BLaER1 (cell line): ENCODE measurements around the gene ADAT3.
A peak's percentile ranks its signal among the peaks of the same experiment; 100 is the strongest.
"Not testable (repeated sequence)": the region's sequence is repeated elsewhere in the genome, so short reads cannot be mapped to it uniquely, and the experiment has no call there.

Source experiments
- H3K27ac ChIP-seq: shearing (Covaris generic); formaldehyde crosslinking; 2 replicates; pipeline ENCODE4 v1.8.1; 2022
- H3K27me3 ChIP-seq: shearing (Covaris generic); formaldehyde crosslinking; 2 replicates; pipeline ENCODE4 v1.8.1; 2022
- H3K36me3 ChIP-seq: shearing (Covaris generic); formaldehyde crosslinking; 2 replicates; pipeline ENCODE4 v1.8.1; 2022
- H3K4me1 ChIP-seq: shearing (Covaris generic); formaldehyde crosslinking; 2 replicates; pipeline ENCODE4 v1.8.1; 2022
- H3K4me2 ChIP-seq: shearing (Covaris generic); formaldehyde crosslinking; 2 replicates; pipeline ENCODE4 v1.8.1; 2022
- H3K4me3 ChIP-seq: shearing (Covaris generic); formaldehyde crosslinking; 2 replicates; pipeline ENCODE4 v1.8.1; 2022
- H3K9ac ChIP-seq: shearing (Covaris generic); formaldehyde crosslinking; 2 replicates; pipeline ENCODE4 v1.8.1; 2022
- H3K9me3 ChIP-seq: shearing (Covaris generic); formaldehyde crosslinking; 2 replicates; pipeline ENCODE4 v1.8.1; 2022
- H4K20me1 ChIP-seq: shearing (Covaris generic); formaldehyde crosslinking; 2 replicates; pipeline ENCODE4 v1.8.1; 2022
- Cebpa-rat ChIP-seq: shearing (Covaris generic); IDR thresholded peaks from 2 replicates; pipeline ENCODE4 v1.8.1; 2022

ADAT3 gene

DNA sequence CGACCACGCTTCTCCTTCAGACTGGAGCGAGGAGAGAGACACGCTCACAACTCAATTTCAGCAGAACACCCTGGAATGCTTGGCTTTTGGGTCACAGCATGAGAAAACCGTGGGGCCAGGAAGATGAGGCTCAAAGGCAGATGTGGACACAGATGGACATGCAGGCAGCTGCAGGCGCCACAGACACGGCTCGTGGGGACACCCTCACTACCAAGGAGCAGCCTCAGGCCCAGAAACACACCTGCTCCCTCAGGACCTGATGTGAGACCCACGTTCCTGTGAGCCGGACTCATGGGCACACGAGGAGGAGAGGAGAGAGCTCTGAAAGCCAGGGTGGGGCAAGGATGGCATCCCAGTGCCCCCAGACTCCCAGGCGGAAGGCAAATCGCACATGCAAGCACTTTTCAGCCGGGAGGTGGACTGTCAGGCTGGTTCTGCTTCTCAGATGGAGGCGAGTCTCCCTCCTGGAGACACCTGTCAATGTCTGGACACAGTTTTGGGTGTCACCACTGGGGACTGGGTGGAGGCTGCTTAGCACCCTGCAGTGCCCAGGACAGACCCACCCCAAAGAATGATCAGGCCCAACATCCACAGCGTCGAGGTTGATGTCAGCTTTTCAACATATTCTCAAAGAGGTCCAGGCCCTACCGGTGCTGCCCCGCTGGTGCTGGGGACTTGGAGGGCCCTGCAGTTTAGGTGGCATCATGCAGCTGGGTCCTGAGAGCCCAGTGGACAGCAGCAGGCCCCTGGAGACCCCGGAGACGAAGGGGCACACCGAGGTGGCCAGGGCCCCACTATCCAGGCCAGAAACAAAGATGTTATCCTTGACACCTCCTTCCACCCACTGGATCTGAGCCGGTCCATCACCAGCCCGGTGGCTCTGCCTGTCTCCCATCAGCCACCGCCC is 22.2 kb upstream of the ADAT3 start:
- peak overlapping the region; percentile 96 for H3K9ac ChIP-seq
- peaks cover 12% of the 10 kb centered on the region for H3K36me3 ChIP-seq

DNA sequence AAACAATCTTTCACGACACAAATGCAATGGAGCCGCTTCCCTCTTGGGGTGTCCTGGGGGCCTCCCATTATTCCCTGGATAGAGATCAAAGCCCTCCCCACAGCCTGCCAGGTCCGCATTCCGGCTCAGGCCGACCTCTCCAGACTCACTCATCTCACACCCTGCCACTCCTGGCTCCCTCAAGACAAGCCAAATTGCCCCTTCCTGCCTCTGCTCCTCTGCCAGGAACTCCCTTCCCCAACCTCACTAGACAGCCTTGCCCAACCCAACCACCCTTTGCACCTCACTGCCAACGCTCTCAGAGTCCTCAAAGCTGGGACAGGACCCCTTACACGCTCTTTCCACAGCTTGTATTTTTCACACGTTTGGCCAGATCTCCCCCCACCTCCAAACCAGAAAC is 21.4 kb upstream of the ADAT3 start:
- H3K4me2 ChIP-seq: peak overlapping the region; percentile 99
- H3K9ac ChIP-seq: peak overlapping the region; percentile 96
- peak overlapping the region; percentile 92 for H3K27ac ChIP-seq
- H4K20me1 ChIP-seq: peaks cover 42% of the 10 kb centered on the region
- H3K4me1 ChIP-seq: peaks cover 69% of the 10 kb centered on the region
- peaks cover 12% of the 10 kb centered on the region for H3K36me3 ChIP-seq
- no peaks in the 10 kb centered on the region for H3K27me3 ChIP-seq
- no peaks in the 10 kb centered on the region for H3K9me3 ChIP-seq
- H3K4me3 ChIP-seq: peak overlapping the region; percentile 99
- no peak for TF ChIP-seq Cebpa-rat

More for the DNA sequence above, 22.2 kb upstream of the ADAT3 start:
- H3K4me2 ChIP-seq: peak overlapping the region; percentile 99
- no peaks in the 10 kb centered on the region for H3K9me3 ChIP-seq
- H3K27ac ChIP-seq: peak overlapping the region; percentile 92
- H4K20me1 ChIP-seq: peaks cover 42% of the 10 kb centered on the region
- H3K27me3 ChIP-seq: no peaks in the 10 kb centered on the region
- no peak for TF ChIP-seq Cebpa-rat
- H3K4me1 ChIP-seq: peaks cover 69% of the 10 kb centered on the region
- H3K4me3 ChIP-seq: peak overlapping the region; percentile 99

DNA sequence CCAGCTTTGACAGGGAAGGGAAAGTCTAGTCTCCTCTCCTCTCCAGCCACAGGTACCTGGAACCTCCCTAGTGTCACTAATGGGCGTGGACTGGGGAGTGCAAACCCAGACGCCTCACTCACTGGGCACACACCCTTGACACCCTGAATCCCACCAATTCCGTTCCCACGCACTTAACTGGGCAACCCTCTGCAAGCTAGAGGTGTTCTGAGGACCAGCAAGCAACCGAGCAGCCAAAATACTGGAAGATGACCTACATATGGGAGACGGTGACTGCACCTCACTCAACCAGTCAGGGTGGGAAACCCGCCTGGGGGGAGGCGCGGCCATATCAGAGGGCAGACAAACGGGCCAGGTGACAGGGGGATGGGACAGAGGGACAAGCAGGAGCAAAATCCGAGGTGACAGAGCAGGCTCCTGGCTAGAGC is 20.9 kb upstream of the ADAT3 start:
- peak overlapping the region; percentile 99 for H3K4me2 ChIP-seq
- no peaks in the 10 kb centered on the region for H3K9me3 ChIP-seq
- peak overlapping the region; percentile 92 for H3K27ac ChIP-seq
- peaks cover 42% of the 10 kb centered on the region for H4K20me1 ChIP-seq
- TF ChIP-seq Cebpa-rat: no peak
- peaks cover 69% of the 10 kb centered on the region for H3K4me1 ChIP-seq
- no peaks in the 10 kb centered on the region for H3K27me3 ChIP-seq
- H3K36me3 ChIP-seq: peaks cover 12% of the 10 kb centered on the region
- peak overlapping the region; percentile 99 for H3K4me3 ChIP-seq
- peak overlapping the region; percentile 96 for H3K9ac ChIP-seq

DNA sequence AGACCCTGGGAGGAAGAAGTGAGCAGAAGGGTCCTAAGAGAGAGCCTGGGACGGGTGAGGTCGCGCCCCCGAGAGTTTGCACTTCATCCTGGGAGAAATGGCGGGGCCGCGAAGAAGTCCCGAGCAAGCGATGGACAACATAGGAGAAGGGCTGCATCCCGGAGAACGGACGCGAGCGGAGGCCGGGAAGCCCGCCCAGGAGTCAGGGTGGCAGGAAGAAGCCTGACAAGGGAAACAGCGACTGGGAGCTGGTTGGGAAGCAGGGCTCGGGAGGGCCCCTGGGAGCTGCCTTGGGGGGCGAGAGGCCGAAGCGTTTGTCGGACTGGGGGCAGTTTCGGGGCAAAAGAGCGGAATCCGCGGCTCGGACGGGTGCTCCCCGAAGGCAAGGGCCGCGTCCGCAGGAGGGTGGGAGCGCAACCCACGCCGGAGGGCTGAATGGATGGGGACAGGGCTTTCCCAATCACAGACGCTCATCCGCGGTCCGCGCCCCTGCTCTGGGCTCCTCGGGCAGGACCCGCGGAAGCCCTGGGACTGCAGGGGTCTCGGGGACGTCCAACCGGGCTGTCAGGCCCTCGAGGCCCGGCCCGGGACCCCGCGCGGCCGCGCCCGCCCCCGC is 20.4 kb upstream of the ADAT3 start:
- Histone ChIP-seq H3K4me1 (peaks cover 69% of the 10 kb centered on the region), H3K36me3 (peaks cover 12% of the 10 kb centered on the region), H3K9me3 (no peaks in the 10 kb centered on the region), H3K4me3 (peak overlapping the region; percentile 99), H3K4me2 (peak overlapping the region; percentile 99), H3K27ac (peak overlapping the region; percentile 92), H3K9ac (peak overlapping the region; percentile 96), H4K20me1 (peaks cover 42% of the 10 kb centered on the region), H3K27me3 (no peaks in the 10 kb centered on the region)
- TF ChIP-seq Cebpa-rat: no peak

DNA sequence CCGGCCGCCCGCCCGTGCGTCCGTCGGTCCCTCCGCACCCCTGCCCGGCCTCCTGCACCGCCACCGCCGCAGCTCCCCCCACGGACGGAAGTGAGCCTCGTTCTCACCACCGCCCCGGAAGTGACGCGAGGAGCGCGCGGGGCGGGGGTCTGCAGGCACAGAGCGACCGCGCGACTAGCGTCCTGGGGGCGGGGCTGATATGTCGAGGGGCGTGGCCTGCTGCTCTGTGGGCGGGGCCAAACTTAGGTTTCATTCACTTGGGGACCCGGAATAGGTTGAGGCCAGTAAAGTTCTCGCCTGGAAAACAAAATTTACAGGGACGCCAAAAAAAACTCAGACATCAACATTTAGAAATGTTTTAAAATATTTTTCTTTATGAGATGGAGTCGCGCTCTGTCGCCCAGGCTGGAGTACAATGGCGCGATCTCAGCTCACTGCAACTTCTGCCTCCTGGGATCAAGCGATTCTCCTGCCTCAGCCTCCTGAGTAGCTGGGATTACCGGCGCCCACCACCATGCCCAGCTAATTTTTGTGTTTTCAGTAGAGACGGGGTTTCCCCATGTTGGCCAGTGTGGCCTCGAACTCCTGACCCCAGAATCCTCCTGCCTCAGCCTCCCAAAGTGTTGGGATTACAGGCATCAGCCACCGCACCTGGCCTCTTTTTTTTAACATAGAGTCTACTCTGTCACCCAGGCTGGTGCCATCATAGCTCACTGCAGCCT is 19.6 kb upstream of the ADAT3 start, which contains the start of gene ABHD17A:
ABHD17A (minus strand) TSS at position 99 of the 722 bp plus-strand sequence. CDS start 3,930 bp downstream, outside the sequence.
- H3K9ac ChIP-seq: peak within 1 kb of the TSS; percentile 96
- not testable (repeated sequence) for H3K27me3 ChIP-seq, H3K36me3 ChIP-seq, H3K9me3 ChIP-seq
- H3K4me3 ChIP-seq: peak within 1 kb of the TSS; percentile 99
- H3K27ac ChIP-seq: peak within 1 kb of the TSS; percentile 92
- peak within 1 kb of the TSS; percentile 99 for H3K4me2 ChIP-seq
- H3K4me1 ChIP-seq: peaks cover 63% of the 10 kb centered on the region
- H4K20me1 ChIP-seq: peaks cover 35% of the 10 kb centered on the region

DNA sequence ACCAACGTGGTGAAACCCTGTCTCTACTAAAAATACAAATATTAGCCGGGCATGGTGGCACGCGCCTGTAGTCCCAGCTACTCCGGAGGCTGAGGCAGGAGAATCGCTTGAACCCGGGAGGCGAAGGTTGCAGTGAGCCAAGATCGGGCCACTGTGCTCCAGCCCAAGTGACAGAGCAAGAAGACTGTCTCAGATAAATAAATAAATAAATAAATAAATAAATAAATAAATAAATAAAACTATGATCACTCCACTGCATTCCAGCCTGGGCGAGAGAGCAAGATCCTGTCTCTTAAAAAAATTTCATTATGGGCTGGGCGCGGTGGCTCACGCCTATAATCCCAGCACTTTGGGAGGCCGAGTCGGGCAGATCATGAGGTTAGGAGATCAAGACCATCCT is 18.8 kb upstream of the ADAT3 start:
- not testable (repeated sequence) for H3K4me3 ChIP-seq, H3K9ac ChIP-seq, H3K9me3 ChIP-seq, H3K27ac ChIP-seq, H3K27me3 ChIP-seq, H3K36me3 ChIP-seq
- Histone ChIP-seq H3K4me1 (peaks cover 55% of the 10 kb centered on the region), H3K4me2 (peak overlapping the region; percentile 32), H4K20me1 (peaks cover 28% of the 10 kb centered on the region)

DNA sequence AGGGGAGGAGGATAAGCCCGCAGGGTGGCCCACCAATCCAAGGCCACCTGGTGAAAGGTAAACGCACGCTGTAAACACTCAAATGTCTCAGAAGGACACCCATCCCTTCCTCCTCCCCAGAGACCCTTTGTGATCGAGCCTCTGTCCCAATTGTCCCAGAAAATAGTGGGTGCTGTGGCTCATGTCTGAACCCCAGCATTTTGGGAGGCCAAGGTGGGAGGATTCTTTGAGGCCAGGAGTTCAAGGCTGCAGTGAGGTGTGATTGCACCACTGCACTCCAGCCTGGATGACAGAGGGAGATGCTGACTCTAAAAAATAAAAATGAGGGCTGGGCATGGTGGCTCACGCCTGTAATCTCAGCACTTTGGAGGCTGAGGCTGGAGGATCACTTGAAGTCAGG is 16.8 kb upstream of the ADAT3 start:
- Histone ChIP-seq H3K36me3 (no peaks in the 10 kb centered on the region), H3K9me3 (no peaks in the 10 kb centered on the region), H3K27me3 (no peaks in the 10 kb centered on the region), H3K4me1 (peaks cover 50% of the 10 kb centered on the region), H4K20me1 (peaks cover 17% of the 10 kb centered on the region), H3K9ac (no peak overlapping the region), H3K4me3 (no peak overlapping the region), H3K4me2 (no peak overlapping the region), H3K27ac (0 out of 2 replicates have a peak overlapping the region, but pooled peaks have one; percentile 32)
- no peak for TF ChIP-seq Cebpa-rat

DNA sequence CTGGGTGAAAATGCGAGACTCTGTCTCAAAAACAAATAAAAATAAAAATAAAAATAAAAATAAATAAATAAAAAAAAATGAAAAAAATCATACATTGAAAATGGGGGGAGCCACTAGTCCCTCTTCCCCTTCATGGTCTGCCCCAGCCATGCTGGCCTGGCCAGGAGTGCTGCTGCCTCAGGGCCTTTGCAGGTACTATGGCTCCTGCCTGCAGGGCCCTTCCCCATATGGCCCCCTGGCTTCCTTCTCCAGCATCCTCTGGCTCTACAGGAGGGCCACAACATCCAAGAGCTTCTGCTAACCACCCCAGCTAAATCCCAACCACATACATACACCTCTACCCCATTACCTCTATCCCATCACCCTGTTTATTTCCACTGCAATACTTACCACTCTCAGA is 15.3 kb upstream of the ADAT3 start:
- H3K36me3 ChIP-seq: no peaks in the 10 kb centered on the region
- H3K4me1 ChIP-seq: peaks cover 53% of the 10 kb centered on the region
- peaks cover 2% of the 10 kb centered on the region for H4K20me1 ChIP-seq
- TF ChIP-seq Cebpa-rat: no peak
- H3K27ac ChIP-seq: no peak overlapping the region
- no peak overlapping the region for H3K9ac ChIP-seq
- H3K4me3 ChIP-seq: no peak overlapping the region
- H3K27me3 ChIP-seq: no peaks in the 10 kb centered on the region
- H3K4me2 ChIP-seq: no peak overlapping the region
- no peaks in the 10 kb centered on the region for H3K9me3 ChIP-seq

DNA sequence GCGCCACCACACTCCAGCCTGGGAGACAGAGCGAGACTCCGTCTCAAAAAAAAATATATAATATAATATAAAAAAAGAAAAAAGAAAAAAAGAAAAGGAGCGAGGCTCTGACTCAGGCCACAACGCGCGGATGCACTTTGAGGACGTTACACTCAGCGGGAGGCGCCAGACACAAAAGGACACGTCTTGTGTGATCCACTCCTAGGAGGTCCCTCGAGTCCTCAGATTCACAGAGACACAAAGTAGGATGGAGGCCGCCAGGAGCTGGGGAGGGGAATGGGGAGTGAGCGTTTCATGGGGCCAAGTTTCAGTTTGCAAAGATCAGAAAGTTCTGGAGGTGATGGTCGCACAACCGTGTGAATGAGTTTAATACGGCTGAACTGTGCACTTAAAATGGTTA is 11.4 kb upstream of the ADAT3 start:
- Histone ChIP-seq H3K4me3 (no peak overlapping the region), H3K36me3 (no peaks in the 10 kb centered on the region)

More for the DNA sequence above, 11.4 kb upstream of the ADAT3 start:
- Histone ChIP-seq H3K27ac (no peak overlapping the region), H3K9me3 (no peaks in the 10 kb centered on the region), H3K4me2 (peak overlapping the region; percentile 81), H4K20me1 (no peaks in the 10 kb centered on the region), H3K27me3 (no peaks in the 10 kb centered on the region), H3K4me1 (peaks cover 68% of the 10 kb centered on the region), H3K9ac (no peak overlapping the region)
- TF ChIP-seq Cebpa-rat: no peak
